Thymus (tissue), 11 donors: ENCODE data around the gene IPPK. TPM values are rescaled to one million over a fixed set of nuclear protein-coding genes. Genes with fewer than 3 reads are reported as not detected.

Experiments used
- DNase-seq, 9 donors: peaks; one replicate each; pipeline ENCODE4 v3.0.0-alpha.2; 2013; ENCODE audit warnings: low spot score in 9 of 9, low read depth in 6 of 9, missing footprints in 1 of 9
- H3K27ac ChIP-seq, 2 donors: one replicate each; pipeline ENCODE4 v1.5.1; 2013; ENCODE audit warnings: control low read depth in 1 of 2, low read depth in 1 of 2, low read length in 1 of 2, mild to moderate bottlenecking in 1 of 2, moderate library complexity in 1 of 2
- H3K27me3 ChIP-seq, 2 donors: one replicate each; pipeline ENCODE4 v1.5.1; 2013; ENCODE audit warnings: low read length in 1 of 2; ENCODE audit not compliant: control insufficient read depth in 2 of 2, insufficient read depth in 1 of 2
- H3K36me3 ChIP-seq, 2 donors: one replicate each; pipeline ENCODE4 v1.5.1; 2013; ENCODE audit warnings: low read length in 1 of 2, mild to moderate bottlenecking in 1 of 2, moderate library complexity in 1 of 2; ENCODE audit not compliant: control insufficient read depth in 2 of 2, insufficient read depth in 2 of 2
- H3K4me1 ChIP-seq, 2 donors: one replicate each; pipeline ENCODE4 v1.5.1; 2013; ENCODE audit warnings: low read length in 2 of 2; ENCODE audit not compliant: control insufficient read depth in 2 of 2, insufficient read depth in 2 of 2
- H3K4me3 ChIP-seq, 2 donors: one replicate each; pipeline ENCODE4 v1.5.1; 2013; ENCODE audit warnings: low read length in 2 of 2, control low read depth in 1 of 2, mild to moderate bottlenecking in 1 of 2
- H3K9me3 ChIP-seq, 2 donors: one replicate each; pipeline ENCODE4 v1.5.1; 2013; ENCODE audit warnings: low read length in 1 of 2, mild to moderate bottlenecking in 1 of 2; ENCODE audit not compliant: control insufficient read depth in 2 of 2, insufficient read depth in 1 of 2
- WGBS: extraction: QIAGEN DNeasy Blood & Tissue Kit; methylation state at CpG from one replicate; pipeline ENCODE4 v1.1.7; 2013; 5-methylcytosine and 5-hydroxymethylcytosine counted together
- polyA plus RNA-seq: library from polyadenylated mRNA; stranded (reverse); fragments of 200-250 nt; gene quantifications from one replicate; pipeline ENCODE4 v1.2.3, GENCODE V29; 2013
- total RNA-seq: library from RNA; stranded (reverse); fragments of 120-200 nt; gene quantifications from one replicate; pipeline ENCODE4 v1.2.4, GENCODE V29; 2013
- donor health status: healthy.

Gene IPPK
- total and polyA plus RNA-seq, 2 donors, result 5.7 to 10.5 TPM

DNA sequence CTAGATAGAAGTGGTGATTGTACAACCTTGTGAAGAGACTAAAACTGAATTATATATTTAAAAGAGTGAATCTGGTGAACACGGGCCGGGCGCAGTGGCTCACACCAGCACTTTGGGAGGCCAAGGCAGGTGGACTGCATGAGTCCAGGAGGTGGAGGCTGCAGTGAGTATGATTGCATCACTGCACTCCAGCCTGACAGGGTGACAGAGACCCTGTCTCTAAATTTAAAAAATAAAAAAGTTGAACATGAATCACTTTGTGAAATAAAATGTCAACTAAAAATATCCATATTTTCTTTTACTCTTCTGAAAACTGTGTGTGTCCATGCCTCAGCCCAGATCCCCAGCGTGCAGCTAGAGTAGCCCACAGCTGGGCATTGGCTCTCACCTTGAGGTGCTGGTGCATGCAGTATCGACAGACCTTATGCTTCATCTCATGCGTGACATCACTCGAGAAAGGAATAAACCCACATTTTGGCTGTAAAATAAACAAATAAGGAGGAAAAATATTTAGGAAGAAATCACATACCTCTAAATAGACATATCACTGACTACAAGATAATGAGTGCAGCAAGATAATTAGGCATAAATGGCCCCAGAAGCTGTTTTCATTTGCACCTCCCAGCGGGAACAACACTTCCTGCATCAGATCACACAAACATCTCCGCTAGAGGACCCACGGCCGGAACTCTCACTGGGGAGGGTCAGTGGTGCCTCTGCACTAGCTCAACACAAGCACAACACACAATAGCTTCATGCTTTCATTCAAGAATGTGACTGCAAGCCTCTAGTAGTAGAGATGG lies 22.1 kb downstream of the IPPK start:
- WGBS, result 96% methylated on average over 11 of the region's 11 CpGs
- Histone ChIP-seq H3K4me3 (no peak overlapping the region), H3K4me1 (no peaks in the 10 kb centered on the region), H3K27me3 (no peaks in the 10 kb centered on the region), H3K27ac (no peak overlapping the region), H3K36me3 (peaks cover 55 to 63% of the 10 kb centered on the region in 2 donors), H3K9me3 (no peaks in the 10 kb centered on the region)
- DNase-seq, result no peak

DNA sequence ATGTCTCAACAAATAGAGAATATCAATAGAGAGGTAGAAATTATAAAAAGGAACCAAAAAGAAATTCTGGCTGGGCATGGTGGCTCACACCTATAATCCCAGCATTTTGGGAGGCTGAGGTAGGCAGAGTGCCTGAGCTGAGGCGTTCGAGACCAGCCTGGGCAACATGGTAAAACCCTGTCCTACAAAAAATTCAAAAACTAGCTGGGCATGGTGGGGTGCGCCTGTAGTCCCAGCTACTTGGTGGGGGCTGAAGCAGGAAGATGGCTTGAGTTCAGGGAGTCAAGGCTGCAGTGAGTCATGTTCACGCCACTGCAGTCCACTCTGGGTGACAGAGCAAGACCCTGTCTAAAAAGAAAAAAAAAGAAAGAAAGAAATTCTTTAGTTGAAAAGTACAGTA lies 24.9 kb downstream of the IPPK start:
- Histone ChIP-seq H3K9me3 (no peaks in the 10 kb centered on the region), H3K4me3 (no peak overlapping the region), H3K27ac (no peak overlapping the region), H3K4me1 (no peaks in the 10 kb centered on the region), H3K36me3 (peaks cover 55 to 78% of the 10 kb centered on the region in 2 donors), H3K27me3 (no peaks in the 10 kb centered on the region)
- WGBS, result 98% methylated on average over 4 of the region's 4 CpGs
- DNase-seq, result no peak

DNA sequence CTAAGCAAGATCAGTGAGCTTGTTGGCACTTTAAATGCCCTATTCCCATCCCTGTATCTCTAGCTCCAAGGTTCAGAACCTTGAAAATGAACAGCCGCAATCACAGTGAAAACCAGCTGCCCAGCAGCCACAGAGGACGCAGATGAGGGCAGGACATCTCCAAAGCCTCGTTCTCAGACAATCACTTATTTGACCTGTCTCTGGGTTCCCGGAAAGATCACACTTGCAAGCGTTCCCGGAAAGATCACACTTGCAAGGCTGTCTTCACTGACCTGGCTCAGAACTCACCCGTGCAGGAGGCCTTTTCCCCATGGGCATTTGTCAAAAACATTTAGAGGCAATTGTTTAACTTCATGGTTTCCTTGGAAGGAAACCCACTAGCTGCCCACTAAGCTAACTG lies 25.7 kb downstream of the IPPK start:
- H3K4me1 ChIP-seq, result no peaks in the 10 kb centered on the region
- H3K27ac ChIP-seq, result no peak overlapping the region
- H3K36me3 ChIP-seq, result peaks cover 60 to 83% of the 10 kb centered on the region in 2 donors
- DNase-seq, result no peak
- H3K9me3 ChIP-seq, result no peaks in the 10 kb centered on the region
- WGBS, result 98% methylated on average over 7 of the region's 7 CpGs
- H3K4me3 ChIP-seq, result no peak overlapping the region
- no peaks in the 10 kb centered on the region for H3K27me3 ChIP-seq

DNA sequence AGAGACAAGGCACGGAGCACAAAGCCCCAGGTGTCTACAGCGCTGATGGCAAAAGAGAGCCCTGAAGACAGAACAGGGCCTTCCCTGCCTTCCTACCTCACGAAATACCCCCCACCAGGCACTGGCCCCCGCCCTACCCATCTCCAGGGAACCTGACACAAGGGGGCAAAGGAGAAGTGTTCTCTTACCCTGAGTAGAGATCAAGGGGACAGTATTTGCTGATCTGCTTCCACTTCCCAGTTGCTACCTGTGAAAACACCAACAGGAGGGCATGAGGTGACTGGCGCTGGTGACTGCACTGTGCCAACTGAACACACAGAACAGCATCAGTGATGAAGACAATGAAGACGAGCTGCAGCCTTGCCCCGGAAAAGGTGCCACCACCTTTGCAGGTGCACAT lies 27.4 kb downstream of the IPPK start:
- no peak overlapping the region for H3K27ac ChIP-seq
- no peaks in the 10 kb centered on the region for H3K27me3 ChIP-seq
- no peak for DNase-seq
- WGBS, result 97% methylated on average over 7 of the region's 7 CpGs
- H3K4me1 ChIP-seq, result no peaks in the 10 kb centered on the region
- no peaks in the 10 kb centered on the region for H3K9me3 ChIP-seq
- no peak overlapping the region for H3K4me3 ChIP-seq
- H3K36me3 ChIP-seq, result peaks cover 58 to 77% of the 10 kb centered on the region in 2 donors

DNA sequence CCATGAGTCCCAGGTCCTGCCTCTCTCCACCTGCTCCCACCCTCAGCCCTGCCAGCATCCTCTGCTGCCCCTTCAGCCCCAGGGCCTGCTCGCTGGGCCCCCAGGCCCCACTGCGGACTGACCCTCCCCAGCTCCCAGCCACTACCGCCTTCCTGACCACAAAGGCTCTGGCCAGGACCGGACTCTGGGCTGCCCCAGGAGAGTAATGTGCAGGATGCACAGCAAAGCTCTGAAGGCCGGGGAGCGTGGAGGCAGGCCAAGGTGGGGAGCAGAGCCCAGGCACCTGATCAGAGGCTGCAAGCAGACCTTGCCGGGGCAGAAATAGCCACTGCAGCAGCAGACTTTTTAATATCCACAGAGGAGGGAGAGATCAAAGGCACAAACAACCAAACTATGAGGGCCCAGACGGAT lies 27.9 kb downstream of the IPPK start:
- no peaks in the 10 kb centered on the region for H3K27me3 ChIP-seq
- DNase-seq, result no peak
- no peaks in the 10 kb centered on the region for H3K4me1 ChIP-seq
- H3K9me3 ChIP-seq, result no peaks in the 10 kb centered on the region
- H3K36me3 ChIP-seq, result peaks cover 60 to 74% of the 10 kb centered on the region in 2 donors
- no peak overlapping the region for H3K4me3 ChIP-seq
- WGBS, result 97% methylated on average over 8 of the region's 8 CpGs
- H3K27ac ChIP-seq, result no peak overlapping the region

DNA sequence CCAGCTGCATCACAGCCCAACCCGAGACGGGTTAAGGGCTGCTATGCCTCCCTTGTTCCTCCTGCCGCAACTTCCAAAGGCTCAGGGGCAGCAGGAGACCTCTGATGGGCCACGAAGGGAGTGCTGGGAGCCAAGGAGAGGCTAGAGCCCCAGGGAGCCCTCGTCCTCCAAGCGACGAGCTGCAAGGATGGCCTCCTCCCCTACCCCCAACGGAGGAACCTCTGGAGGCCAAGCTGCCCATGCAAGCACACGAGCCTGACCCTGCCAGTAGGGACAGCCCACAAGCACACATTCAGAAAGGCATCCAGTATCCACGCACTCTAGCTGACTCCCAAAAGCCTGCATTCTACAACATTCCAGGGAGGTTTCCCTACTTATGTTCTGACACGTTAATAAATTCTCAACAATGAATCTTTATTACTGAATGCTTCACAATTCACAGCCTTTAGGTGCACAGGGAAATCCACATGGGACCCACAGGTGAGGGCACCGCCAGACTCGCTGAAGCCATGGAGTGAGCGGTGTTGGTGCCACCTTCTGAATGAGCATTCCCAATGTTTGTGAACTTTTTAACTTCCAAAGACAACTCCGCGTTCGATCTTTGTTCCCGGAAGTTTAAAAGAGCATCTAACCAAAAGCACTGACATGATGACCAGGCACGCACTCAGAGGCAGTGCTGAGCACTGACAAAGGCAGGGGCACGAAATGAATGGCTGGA lies 28.7 kb downstream of the IPPK start:
- no peak overlapping the region for H3K4me3 ChIP-seq
- H3K4me1 ChIP-seq, result no peaks in the 10 kb centered on the region
- H3K27me3 ChIP-seq, result no peaks in the 10 kb centered on the region
- WGBS, result 97% methylated on average over 20 of the region's 20 CpGs
- peaks cover 62 to 71% of the 10 kb centered on the region in 2 donors for H3K36me3 ChIP-seq
- no peak for DNase-seq
- H3K9me3 ChIP-seq, result no peaks in the 10 kb centered on the region
- H3K27ac ChIP-seq, result no peak overlapping the region

DNA sequence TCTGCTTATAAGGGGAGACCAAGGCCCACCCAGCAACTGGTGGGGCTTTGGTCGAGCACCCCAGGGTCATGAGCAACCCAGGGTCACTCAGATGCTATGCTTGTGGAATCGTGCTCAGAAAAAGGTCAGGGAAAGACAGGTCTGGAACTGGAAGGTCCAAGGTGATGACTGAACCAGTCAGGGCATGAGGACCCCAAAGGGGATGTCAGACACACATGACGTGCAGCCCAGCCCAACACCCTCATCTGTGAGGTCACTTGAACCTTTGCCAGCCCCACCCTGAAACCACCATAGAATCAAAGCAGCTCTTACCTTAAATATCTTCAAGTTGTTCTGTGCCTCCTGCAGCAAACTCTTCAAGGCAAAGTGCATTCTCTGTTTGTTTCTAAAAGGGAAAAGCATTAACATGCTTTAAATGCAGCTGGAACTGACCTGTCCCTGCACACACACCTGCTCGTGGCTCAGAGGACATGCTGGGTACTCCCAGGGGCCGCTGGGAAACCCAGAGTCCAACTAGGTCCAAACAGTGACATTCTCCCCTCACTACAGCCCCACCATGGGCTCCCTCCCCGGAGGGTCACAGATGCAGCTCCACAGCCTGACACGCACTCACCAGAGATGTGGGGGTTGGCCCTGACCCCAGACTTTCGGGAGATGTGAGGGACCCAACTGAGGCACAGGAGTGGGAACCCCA lies 29.4 kb downstream of the IPPK start:
- Histone ChIP-seq H3K9me3 (no peaks in the 10 kb centered on the region), H3K27me3 (no peaks in the 10 kb centered on the region), H3K4me3 (no peak overlapping the region), H3K36me3 (peaks cover 66 to 74% of the 10 kb centered on the region in 2 donors), H3K4me1 (no peaks in the 10 kb centered on the region), H3K27ac (no peak overlapping the region)
- no peak for DNase-seq
- 97% methylated on average over 8 of the region's 8 CpGs for WGBS

DNA sequence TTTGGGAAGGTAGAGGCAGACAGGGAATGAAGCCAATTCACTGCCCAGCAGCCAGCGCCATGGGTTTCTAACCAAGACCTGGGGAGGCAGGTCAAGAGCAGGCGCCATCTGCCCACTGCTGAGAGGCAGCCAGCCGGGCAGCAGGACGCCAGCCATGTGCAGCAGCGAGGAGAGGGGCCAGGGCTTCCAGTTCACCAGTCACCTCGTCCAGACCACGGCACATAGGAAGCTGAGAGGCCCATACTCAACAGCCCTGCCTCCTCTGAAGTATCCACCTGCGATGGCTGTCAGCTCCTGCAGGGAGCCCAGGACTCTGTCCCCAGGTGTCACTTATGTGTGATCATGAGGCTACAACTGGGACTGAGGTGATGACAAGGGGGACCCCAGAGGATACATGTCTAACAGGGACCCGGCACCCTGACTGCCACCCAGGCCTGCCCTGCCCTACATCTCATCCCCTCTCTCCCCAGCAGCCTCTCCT lies 30.1 kb downstream of the IPPK start:
- WGBS, result 98% methylated on average over 9 of the region's 9 CpGs
- H3K4me3 ChIP-seq, result no peak overlapping the region
- H3K36me3 ChIP-seq, result peaks cover 68 to 73% of the 10 kb centered on the region in 2 donors

DNA sequence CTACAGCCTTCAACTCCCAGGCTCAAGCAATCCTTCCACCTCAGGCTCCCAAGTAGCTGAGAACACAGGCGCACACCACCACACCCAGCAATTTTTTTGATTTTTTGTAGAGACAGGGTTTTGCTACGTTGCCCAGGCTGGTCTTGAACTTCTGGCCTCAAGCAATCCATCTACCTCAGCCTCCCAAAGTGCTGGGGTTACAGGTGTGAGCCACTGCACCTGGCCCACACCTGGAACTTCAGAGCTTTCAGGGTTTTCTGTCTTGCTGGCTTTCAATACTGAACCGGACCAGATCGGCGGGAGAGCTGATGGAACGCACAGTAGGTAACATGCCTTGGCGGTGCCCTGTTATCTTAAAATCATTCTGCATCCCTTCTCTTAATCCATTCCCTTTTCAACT lies 30.8 kb downstream of the IPPK start:
- Histone ChIP-seq H3K27ac (no peak overlapping the region), H3K36me3 (peaks cover 71 to 72% of the 10 kb centered on the region in 2 donors), H3K4me3 (no peak overlapping the region), H3K4me1 (no peaks in the 10 kb centered on the region), H3K27me3 (no peaks in the 10 kb centered on the region), H3K9me3 (no peaks in the 10 kb centered on the region)
- DNase-seq, result no peak
- WGBS, result 91% methylated on average over 7 of the region's 7 CpGs

More for the DNA sequence above, 30.1 kb downstream of the IPPK start:
- no peak for DNase-seq
- no peaks in the 10 kb centered on the region for H3K9me3 ChIP-seq
- no peaks in the 10 kb centered on the region for H3K4me1 ChIP-seq
- no peak overlapping the region for H3K27ac ChIP-seq
- H3K27me3 ChIP-seq, result no peaks in the 10 kb centered on the region
